Activated effector memory CD4-positive, alpha-beta T cell treated with anti-CD3 and anti-CD28 coated beads, Interleukin-2, amount 50 U/mL, for 16 hours (primary cell): ENCODE results near the gene IFNGR2.
"Not testable (repeated sequence)": the region's sequence is repeated elsewhere in the genome, so short reads cannot be mapped to it uniquely, and the experiment has no call there.

Experiments
- DNase-seq: peaks from one replicate; pipeline ENCODE4 v3.0.0-alpha.2; 2020

IFNGR2 gene

GRCh38 chr21:33443194-33443593 is 40.0 kb downstream of the IFNGR2 start:
- no peak for DNase-seq

DNA sequence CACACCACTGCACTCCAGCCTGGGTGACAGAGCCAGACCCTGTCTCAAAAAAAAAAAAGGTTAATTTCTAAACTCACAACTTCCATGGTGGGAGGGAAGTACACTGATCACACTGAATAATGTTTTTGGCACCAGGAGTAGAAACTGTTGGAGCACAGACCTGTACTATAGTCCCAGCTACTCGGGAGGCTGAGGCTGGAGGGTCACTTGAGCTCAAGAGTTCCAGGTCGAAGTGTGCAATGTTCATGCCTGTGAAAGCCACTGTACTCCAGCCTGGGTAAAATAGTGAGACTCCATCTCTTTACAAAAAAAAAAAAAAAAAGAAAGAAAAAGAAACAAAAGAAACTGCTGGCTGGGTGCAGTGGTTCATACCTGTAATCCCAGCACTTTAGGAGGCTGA is 41.3 kb downstream of the IFNGR2 start:
- no peak for DNase-seq

DNA sequence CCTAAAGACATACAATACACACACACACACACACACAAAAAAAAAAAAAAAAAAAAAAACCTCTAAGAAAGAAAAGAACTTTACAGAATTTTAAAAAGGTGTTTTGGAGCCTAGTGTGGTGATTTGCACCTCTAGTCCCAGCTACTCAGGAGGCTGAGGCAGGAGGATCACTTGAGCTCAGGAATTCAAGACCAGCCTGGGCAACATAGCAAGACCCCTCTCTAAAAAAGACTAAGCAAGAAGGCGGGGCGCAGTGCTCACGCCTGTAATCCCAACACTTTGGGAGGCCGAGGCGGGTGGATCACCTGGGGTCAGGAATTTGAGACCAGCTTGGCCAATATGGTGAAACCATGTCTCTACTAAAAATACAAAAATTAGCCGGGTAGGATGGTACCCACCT is 43.4 kb downstream of the IFNGR2 start:
- not testable (repeated sequence) for DNase-seq

DNA sequence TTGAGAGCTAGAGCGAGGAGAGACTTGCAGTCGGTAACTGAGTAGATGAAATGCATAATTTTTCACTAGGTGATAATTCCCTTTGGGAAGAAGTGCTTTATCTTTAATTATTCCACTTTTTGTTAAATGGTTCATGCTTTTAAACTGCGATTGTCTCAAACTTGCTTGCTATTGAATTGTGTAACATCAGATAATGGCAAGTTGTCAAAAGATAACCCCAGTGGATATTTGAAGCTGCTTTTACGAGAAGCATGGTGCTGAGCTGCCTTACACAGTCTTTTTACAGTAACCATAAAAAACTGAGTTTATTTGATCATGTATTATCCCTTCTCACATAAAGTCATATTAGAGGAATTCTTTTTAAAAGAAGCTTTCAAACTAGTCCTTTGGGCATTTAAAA is 46.4 kb downstream of the IFNGR2 start:
- DNase-seq: no peak

DNA sequence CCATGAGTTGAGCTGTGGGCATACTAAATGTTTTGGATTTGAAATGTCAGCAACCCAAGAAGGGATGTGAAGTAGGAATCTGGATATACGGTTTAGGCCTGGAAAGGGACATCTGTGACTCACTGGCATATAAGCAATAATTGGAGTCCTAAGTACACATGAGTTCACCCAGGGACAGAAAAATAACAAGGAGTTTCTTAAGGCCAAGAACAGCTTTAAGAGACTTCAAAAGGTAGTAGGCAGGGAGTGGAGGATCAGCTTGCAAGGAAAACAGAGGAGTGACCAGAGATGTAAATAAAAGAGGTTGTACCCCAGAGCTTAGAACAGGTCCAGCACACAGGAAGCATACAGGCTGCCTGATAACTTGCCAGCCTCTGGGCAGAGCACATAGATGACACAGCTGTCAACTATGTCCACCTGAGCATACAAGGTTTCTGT is 48.4 kb downstream of the IFNGR2 start:
- no peak for DNase-seq

DNA sequence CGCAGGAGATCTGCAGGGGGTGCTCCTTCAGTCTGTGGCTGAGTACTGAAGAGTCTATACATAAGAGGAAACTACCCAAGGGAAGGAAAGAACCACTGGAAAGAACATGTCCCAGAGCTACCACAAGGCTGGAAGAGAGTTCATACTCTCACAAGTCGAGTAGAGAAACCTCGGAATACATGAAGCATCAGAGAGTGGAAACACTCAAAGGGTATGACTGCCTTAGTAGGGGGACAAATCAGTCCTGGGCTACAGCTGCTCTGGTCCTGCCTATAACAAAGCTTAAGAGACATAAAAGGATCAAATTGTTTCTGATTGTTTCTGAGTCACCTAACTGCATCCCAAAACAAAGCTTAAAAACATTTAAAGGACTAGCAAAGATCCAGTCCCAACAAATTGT is 49.1 kb downstream of the IFNGR2 start:
- DNase-seq: no peak

GRCh38 chr21:33455686-33456446 is 52.7 kb downstream of the IFNGR2 start:
- DNase-seq: no peak

- no peak for DNase-seq
These were observed 55.6 kb downstream of the IFNGR2 start for GRCh38 chr21:33458861-33459260.

GRCh38 chr21:33461538-33462250 is 58.5 kb downstream of the IFNGR2 start:
- DNase-seq: no peak

DNA sequence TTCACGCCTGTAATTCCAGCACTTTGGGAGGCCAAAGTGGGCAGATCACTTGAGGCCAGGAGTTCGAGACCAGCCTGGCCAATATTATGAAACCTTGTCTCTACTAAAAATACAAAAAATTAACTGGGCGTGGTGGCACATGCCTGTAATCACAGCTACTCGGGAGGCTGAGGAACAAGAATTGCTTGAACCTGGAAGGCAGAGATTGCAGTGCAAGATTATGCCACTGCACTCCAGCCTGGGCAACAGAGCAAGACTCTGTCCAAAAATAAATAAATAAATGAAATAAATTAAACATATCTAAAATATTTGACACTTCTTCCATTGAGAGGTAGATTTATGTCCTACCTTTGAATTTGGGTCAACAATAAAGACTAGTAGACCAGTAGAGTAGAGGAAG is 66.0 kb downstream of the IFNGR2 start:
- DNase-seq: not testable (repeated sequence)

DNA sequence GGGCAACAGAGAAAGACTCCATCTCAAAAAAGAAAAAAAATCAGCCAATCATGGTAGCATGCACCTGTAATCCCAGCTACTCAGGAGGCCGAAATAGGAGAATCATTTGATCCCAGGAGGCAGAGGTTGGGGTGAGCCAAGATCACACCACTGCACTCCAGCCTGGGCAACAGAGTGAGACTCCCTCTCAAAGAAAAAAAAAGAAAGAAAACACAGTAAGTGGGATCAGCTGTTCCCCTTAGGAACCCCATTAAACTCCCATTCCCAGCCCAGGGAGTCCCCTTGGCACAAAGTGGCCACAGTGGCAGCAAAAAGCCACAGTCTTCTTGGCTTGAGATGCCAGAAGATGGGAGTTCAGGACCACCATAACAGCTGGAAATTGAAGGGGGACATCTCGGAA is 67.5 kb downstream of the IFNGR2 start:
- DNase-seq: no peak

GRCh38 chr21:33473344-33473743 is 70.1 kb downstream of the IFNGR2 start:
- DNase-seq: no peak

DNA sequence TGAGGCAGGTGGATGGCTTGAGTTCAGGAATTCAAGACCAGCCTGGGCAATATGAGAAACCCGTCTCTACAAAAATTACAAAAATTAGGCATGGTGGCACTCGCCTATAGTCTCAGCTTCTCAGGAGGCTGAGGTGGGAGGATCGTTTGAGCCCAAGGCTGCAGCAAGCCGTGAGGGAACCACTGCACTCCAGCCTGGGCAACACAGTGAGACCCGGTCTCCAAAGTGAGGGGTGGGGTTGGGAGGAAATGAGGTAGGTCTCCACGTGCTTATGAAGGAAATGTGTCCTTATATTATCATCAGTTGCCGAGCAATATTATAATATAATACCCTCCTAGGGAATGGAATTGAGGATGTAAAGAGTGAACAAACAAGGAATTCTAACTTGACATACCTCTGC is 73.9 kb downstream of the IFNGR2 start:
- DNase-seq: no peak

DNA sequence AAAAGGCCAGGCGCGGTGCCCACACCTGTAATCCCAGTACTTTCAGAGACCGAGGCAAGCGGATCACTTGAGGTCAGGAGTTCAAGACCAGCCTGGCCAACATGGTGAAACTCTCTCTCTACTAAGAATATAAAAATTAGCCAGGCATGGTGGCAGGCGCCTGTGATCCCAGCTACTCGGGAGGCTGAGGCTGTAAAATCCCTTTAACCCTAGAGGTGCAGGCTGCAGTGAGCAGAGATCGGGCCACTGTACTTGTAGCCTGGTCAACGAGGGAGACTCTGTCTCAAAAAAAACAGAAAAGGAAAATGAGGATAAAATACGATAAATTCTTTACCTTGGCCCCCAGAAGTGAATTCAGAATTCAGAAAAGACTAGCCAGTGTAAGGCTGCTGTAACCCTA is 75.0 kb downstream of the IFNGR2 start:
- DNase-seq: no peak

DNA sequence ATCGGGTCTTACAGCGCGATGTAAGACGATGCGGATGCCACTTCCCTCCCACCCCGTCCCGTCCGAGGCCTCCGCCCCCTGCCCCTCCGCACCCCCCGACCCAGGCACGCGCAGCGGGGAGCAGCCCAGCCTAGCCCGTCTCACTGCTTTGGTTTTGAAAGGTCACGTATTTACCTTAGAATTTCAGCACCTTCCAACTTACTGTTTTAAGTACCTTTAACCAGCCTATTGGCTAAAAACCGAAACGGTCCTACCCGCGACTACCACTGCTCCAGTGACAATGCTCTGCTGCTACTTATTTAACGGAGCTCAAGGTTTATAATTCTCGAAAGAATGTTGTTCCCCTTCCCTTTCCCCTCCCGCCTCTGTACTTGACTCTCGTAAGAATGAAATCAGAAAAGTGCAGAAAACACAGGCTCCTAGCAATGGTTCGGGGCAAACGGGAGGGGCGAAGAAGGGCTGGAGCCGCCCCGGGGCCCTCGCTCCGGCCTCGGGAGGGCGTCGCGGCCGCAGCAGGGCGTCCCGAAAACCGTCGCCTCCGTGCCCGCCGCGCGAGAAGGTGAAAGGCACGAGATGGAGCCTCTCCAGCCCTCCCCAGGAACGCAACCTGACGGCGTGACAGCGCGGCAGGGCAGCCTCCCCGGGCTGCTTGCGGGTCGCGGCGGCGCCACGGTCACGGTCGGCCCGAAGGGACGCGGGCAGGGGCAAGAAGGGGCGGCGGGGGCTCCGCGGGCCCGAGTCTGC is 75.9 kb downstream of the IFNGR2 start:
- DNase-seq: peak; percentile 82

DNA sequence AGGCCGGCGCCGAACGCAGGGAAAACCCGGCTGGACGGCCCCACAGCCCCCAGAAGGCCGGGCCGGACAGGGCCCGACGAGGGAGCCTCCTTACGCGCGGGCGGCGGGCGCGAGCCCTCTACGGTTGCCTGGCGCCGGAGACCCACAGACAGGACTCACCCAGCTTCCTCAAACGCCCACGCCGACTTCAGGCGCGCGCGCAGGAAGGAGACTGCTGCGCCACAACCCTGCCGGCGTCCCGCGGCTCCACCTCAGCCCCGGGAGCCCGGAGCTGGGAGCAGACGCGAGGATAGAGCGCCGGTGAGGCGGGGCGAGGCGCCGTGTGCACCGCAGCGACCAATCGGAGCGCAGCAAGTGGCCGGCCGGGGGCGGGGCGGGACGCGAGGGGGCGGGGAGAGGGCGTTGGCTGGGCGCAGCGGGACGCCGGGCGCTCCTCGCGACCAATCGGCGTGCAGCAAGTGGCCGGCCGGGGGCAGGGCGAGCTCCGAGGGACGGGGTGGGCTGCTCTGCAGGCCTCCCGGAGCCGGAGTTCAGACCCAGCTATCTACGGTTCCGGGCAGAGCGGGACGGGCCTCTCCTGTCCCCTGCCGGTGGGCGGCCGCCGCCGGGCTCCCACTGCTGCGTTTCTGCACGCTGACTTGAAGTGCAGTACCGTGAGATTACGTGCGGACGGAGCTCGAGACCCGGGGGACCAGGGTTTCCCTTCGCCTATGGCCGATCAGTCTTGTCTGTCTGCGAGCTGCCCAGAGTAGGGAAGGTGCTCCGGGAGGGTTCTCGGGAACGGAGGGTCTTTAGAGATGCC is 76.7 kb downstream of the IFNGR2 start, which contains the start of gene TMEM50B:
Gene TMEM50B, minus strand, starts transcription at position 296 of the 802 bp plus-strand sequence. CDS start 11,089 bp downstream, outside the sequence.
- peak; percentile 98 for DNase-seq

GRCh38 chr21:33480481-33481103 is 77.4 kb downstream of the IFNGR2 start:
- DNase-seq: no peak

- DNase-seq: no peak
These were observed 78.2 kb downstream of the IFNGR2 start for GRCh38 chr21:33481314-33481943.
